ENCODE data around the gene CRYGC. TPM values are rescaled to one million over a fixed set of nuclear protein-coding genes. Genes with fewer than 3 reads are reported as not detected.

CRYGC gene
- total RNA-seq, 2 donors from 2014 or later, result not detected

- Histone ChIP-seq H3K9me3 (no peaks in the 10 kb centered on the region), H3K36me3 (no peaks in the 10 kb centered on the region), H3K27me3 (no peaks in the 10 kb centered on the region), H3K9ac (ENCODE audit: low read depth in 2 of 2, low read length in 2 of 2) (no peak overlapping the region), H3K4me3 (no peak overlapping the region), H3K4me1 (no peaks in the 10 kb centered on the region), H3K27ac (no peak overlapping the region)
- TF ChIP-seq CTCF (IDR thresholded peaks at IDR 0.05), result no peak
- no peak for DNase-seq
- intact Hi-C loops (cut with DNase I), result no loop called here
Measured at GRCh38 chr2:208097801-208098200, 31.8 kb downstream of the CRYGC start.

- TF ChIP-seq CTCF (IDR thresholded peaks at IDR 0.05), result no peak
- DNase-seq, result no peak
- intact Hi-C loops (cut with DNase I), result no loop called here
- Histone ChIP-seq H3K27ac (no peak overlapping the region), H3K4me3 (no peak overlapping the region), H3K27me3 (no peaks in the 10 kb centered on the region), H3K4me1 (no peaks in the 10 kb centered on the region), H3K9ac (ENCODE audit: low read depth in 2 of 2, low read length in 2 of 2) (no peak overlapping the region), H3K36me3 (no peaks in the 10 kb centered on the region), H3K9me3 (no peaks in the 10 kb centered on the region)
Measured at GRCh38 chr2:208097313-208097712, 32.3 kb downstream of the CRYGC start.

- no peak overlapping the region for H3K4me3 ChIP-seq
Measured at GRCh38 chr2:208096080-208096479, 33.5 kb downstream of the CRYGC start.

GRCh38 chr2:208093128-208093527 is 36.5 kb downstream of the CRYGC start:
- intact Hi-C loops (cut with DNase I), result no loop called here
- no peak overlapping the region for H3K27ac ChIP-seq
- no peaks in the 10 kb centered on the region for H3K36me3 ChIP-seq
- no peaks in the 10 kb centered on the region for H3K4me1 ChIP-seq
- DNase-seq, result no peak
- no peaks in the 10 kb centered on the region for H3K27me3 ChIP-seq
- no peak for TF ChIP-seq CTCF (IDR thresholded peaks at IDR 0.05)
- no peak overlapping the region for H3K4me3 ChIP-seq
- H3K9me3 ChIP-seq, result no peaks in the 10 kb centered on the region
- H3K9ac ChIP-seq (ENCODE audit: low read depth in 2 of 2, low read length in 2 of 2), result no peak overlapping the region

More at GRCh38 chr2:208096080-208096479, 33.5 kb downstream of the CRYGC start:
- TF ChIP-seq CTCF (IDR thresholded peaks at IDR 0.05), result no peak
- Histone ChIP-seq H3K27ac (no peak overlapping the region), H3K9me3 (no peaks in the 10 kb centered on the region), H3K4me1 (no peaks in the 10 kb centered on the region), H3K27me3 (no peaks in the 10 kb centered on the region), H3K36me3 (no peaks in the 10 kb centered on the region), H3K9ac (ENCODE audit: low read depth in 2 of 2, low read length in 2 of 2) (no peak overlapping the region)
- intact Hi-C loops (cut with DNase I), result no loop called here
- no peak for DNase-seq

DNA sequence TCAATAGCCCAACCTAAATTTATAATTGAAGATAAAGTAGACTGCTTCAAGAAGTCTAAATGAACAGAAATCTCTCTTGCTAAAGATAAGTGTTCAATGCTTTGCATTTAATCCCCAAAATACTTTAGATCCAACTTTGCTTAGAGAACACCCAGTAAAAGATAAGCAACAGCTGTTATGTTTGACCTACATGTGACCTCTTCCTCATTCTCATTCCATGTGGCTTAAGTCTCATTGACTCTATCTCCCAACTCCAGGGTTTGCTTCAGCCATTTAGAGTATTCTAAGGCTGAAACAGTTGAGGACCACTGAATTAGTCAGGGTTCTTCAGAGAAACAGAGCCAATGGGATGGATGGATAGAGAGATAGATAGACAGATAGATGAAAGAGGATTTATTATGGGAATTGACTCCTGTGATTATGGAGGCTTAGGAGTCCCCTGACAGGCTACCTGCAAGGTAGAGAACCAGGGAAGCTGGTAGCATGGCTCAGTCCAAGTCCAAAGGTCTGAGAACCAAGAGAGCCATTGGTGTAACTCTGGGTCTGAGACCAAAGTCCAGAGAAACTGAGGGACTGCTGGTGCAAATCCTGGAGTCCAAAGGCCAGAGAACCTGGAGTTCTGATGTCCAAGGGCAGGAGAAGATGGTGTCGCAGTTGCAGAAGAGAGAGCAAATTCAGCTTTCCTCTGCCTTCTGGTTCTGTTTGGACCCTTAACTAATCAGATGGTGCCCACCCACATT is 37.4 kb downstream of the CRYGC start:
- H3K4me1 ChIP-seq, result no peaks in the 10 kb centered on the region
- no peaks in the 10 kb centered on the region for H3K27me3 ChIP-seq
- no peaks in the 10 kb centered on the region for H3K36me3 ChIP-seq
- H3K27ac ChIP-seq, result no peak overlapping the region
- no peaks in the 10 kb centered on the region for H3K9me3 ChIP-seq
- no peak overlapping the region for H3K9ac ChIP-seq (ENCODE audit: low read depth in 2 of 2, low read length in 2 of 2)
- no peak overlapping the region for H3K4me3 ChIP-seq
- DNase-seq, result no peak
- intact Hi-C loops (cut with DNase I), result no loop called here
- TF ChIP-seq CTCF (IDR thresholded peaks at IDR 0.05), result no peak
